ENCODE results near the gene RHBG.

DNA sequence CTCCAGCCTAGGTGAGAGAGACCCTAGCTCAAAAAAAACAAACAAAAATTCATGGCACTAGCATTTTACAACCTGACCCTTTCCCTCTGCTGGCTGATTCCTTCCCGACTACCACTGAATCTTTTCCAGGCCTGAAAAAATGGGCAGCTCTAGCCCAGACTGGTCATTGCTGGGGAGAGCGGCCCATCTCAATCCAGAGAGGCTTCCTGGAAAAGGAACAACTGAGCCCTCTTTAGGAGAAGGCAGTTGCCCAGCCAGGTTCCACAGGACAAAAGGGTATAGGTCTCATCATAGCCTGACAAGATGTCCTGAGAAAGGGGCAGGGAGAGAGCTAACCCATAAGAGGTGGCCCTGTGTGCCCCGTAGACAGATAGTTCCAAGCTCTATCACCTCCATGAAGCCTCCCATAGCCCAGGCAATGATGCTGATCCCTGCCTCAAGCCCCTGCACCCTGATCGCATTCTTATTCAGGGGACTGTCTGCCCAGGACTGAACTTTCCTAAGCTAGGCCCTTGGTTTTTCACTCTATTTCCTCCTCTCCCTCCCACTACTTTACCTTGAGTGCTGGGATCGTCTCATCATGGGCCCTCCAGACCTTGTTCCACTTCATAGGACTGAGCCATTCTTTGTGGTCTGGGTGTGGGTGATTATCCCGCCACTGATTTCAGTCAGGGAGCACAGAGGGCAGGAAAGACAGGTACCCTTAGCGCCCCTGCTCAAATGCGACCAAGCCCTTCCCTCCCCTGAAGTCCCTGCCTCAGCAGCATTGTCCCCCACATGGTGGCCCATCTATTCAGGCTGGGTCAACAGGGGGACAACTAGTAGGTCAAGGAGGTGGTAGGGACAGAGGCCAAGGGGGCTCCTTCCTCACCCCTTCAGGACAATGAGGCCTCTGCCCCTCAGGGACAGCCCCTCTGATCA, 18.2 kb downstream of the RHBG start:
- TF ChIP-seq, protein P1, sequence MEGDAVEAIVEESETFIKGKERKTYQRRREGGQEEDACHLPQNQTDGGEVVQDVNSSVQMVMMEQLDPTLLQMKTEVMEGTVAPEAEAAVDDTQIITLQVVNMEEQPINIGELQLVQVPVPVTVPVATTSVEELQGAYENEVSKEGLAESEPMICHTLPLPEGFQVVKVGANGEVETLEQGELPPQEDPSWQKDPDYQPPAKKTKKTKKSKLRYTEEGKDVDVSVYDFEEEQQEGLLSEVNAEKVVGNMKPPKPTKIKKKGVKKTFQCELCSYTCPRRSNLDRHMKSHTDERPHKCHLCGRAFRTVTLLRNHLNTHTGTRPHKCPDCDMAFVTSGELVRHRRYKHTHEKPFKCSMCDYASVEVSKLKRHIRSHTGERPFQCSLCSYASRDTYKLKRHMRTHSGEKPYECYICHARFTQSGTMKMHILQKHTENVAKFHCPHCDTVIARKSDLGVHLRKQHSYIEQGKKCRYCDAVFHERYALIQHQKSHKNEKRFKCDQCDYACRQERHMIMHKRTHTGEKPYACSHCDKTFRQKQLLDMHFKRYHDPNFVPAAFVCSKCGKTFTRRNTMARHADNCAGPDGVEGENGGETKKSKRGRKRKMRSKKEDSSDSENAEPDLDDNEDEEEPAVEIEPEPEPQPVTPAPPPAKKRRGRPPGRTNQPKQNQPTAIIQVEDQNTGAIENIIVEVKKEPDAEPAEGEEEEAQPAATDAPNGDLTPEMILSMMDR (IDR thresholded peaks at IDR 0.05), result no peak
- TF ChIP-seq POLR2A (IDR thresholded peaks at IDR 0.05), result no peak
